DOHH2 (cell line): ENCODE measurements around the gene CSNK2A1.

Source experiments
- H3F3A ChIP-seq: fragments of 200-600 bp; sonication (generic), shearing (Covaris generic); 2 replicates; pipeline ENCODE4 v1.6.0; 2016; ENCODE audit warnings: antibody characterized with exemption, mild to moderate bottlenecking; ENCODE audit not compliant: control insufficient read depth, insufficient read depth
- H3K27ac ChIP-seq: fragments of 200-600 bp; sonication (generic); 2 replicates; pipeline ENCODE4 v1.5.1; 2014; ENCODE audit warnings: low read depth, mild to moderate bottlenecking, low read length, moderate library complexity
- H3K27me3 ChIP-seq: fragments of 200-600 bp; sonication (generic); 2 replicates; pipeline ENCODE4 v1.6.1; 2014; ENCODE audit warnings: mild to moderate bottlenecking, low read length, mixed read lengths; ENCODE audit not compliant: control insufficient read depth
- H3K36me3 ChIP-seq: fragments of 200-600 bp; sonication (generic); 2 replicates; pipeline ENCODE4 v1.6.1; 2014; ENCODE audit warnings: mild to moderate bottlenecking, low read length, moderate library complexity, mixed read lengths; ENCODE audit not compliant: control insufficient read depth
- H3K4me1 ChIP-seq: fragments of 200-600 bp; sonication (generic); 2 replicates; pipeline ENCODE4 v1.6.1; 2014; ENCODE audit warnings: mild to moderate bottlenecking, low read length, mixed read lengths; ENCODE audit not compliant: control insufficient read depth
- H3K4me2 ChIP-seq: fragments of 200-600 bp; sonication (generic); 2 replicates; pipeline ENCODE4 v1.6.0; 2014; ENCODE audit warnings: mild to moderate bottlenecking, low read length, moderate library complexity
- H3K4me3 ChIP-seq: fragments of 200-600 bp; sonication (generic); 2 replicates; pipeline ENCODE4 v1.5.1; 2014; ENCODE audit warnings: mild to moderate bottlenecking, low read length, mixed read lengths
- H3K79me2 ChIP-seq: fragments of 200-600 bp; sonication (generic); 2 replicates; pipeline ENCODE4 v1.6.1; 2014; ENCODE audit warnings: mild to moderate bottlenecking, low read length, mixed read lengths; ENCODE audit not compliant: control insufficient read depth
- H3K9me2 ChIP-seq: fragments of 200-600 bp; sonication (generic); replicated peaks from 2 replicates; pipeline ENCODE4 v1.6.1; 2014; ENCODE audit warnings: mild to moderate bottlenecking, low read length, mixed read lengths; ENCODE audit not compliant: control insufficient read depth
- H3K9me3 ChIP-seq: fragments of 200-600 bp; sonication (generic); 2 replicates; pipeline ENCODE4 v1.6.1; 2014; ENCODE audit warnings: antibody characterized with exemption, low read length, mixed read lengths; ENCODE audit not compliant: control insufficient read depth, insufficient read depth
- H4K20me1 ChIP-seq: fragments of 200-600 bp; sonication (generic); 2 replicates; pipeline ENCODE4 v1.6.0; 2014; ENCODE audit warnings: low read depth, mild to moderate bottlenecking, antibody characterized with exemption, low read length, moderate library complexity; ENCODE audit not compliant: control insufficient read depth, insufficient read depth
- CTCF ChIP-seq: fragments of 200-600 bp; sonication (generic); IDR thresholded peaks from one replicate; pipeline ENCODE4 v1.5.1; 2014; ENCODE audit warnings: antibody characterized with exemption, mild to moderate bottlenecking, low read depth, low read length; ENCODE audit not compliant: poor library complexity, severe bottlenecking
- EZH2phosphoT487 ChIP-seq: fragments of 200-600 bp; sonication (generic); IDR thresholded peaks from 2 replicates; pipeline ENCODE4 v1.6.1; 2017; ENCODE audit warnings: borderline replicate concordance, mild to moderate bottlenecking, antibody characterized with exemption, low read length, moderate library complexity, mixed read lengths

Gene CSNK2A1

DNA sequence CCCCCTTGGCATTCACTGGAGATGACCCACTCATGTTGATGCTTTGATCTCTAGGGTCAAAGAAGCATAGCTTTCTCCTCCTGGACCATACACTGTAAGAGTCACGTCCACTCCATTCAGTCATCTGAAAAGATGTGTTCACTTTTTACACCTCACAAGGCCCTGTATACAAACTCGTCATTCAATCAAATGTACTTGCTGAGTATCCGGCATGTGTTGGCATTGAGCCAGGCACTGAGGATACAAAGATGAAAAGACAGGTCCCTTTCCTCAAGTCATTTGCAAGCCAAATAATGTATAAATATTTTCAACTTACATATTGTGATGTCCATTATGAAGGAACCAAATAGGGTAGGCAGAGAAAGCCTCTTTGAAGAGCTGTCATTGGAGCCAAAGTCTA is 32.6 kb upstream of the CSNK2A1 start:
- Histone ChIP-seq H3K4me2 (no peak overlapping the region), H3K4me1 (no peaks in the 10 kb centered on the region), H3K9me2 (no peaks in the 10 kb centered on the region), H3K79me2 (no peaks in the 10 kb centered on the region), H3K4me3 (no peak overlapping the region), H3K36me3 (no peaks in the 10 kb centered on the region), H3K27ac (no peak overlapping the region), H3F3A (no peaks in the 10 kb centered on the region), H3K9me3 (no peaks in the 10 kb centered on the region), H4K20me1 (no peaks in the 10 kb centered on the region), H3K27me3 (peaks cover 17% of the 10 kb centered on the region)
- TF ChIP-seq CTCF (no peak), EZH2phosphoT487 (no peak)

GRCh38 chr20:575230-575629 is 31.6 kb upstream of the CSNK2A1 start:
- TF ChIP-seq EZH2phosphoT487 (no peak), CTCF (no peak)
- Histone ChIP-seq H3K27ac (no peak overlapping the region), H3F3A (no peaks in the 10 kb centered on the region), H4K20me1 (no peaks in the 10 kb centered on the region), H3K36me3 (no peaks in the 10 kb centered on the region), H3K4me3 (no peak overlapping the region), H3K4me2 (no peak overlapping the region), H3K9me3 (no peaks in the 10 kb centered on the region), H3K79me2 (no peaks in the 10 kb centered on the region), H3K9me2 (no peaks in the 10 kb centered on the region), H3K4me1 (no peaks in the 10 kb centered on the region), H3K27me3 (peaks cover 9% of the 10 kb centered on the region; the same call in 1 of the 2 replicates)

- Histone ChIP-seq H3F3A (no peaks in the 10 kb centered on the region), H3K79me2 (no peaks in the 10 kb centered on the region), H3K4me2 (no peak overlapping the region), H3K4me3 (no peak overlapping the region), H3K4me1 (no peaks in the 10 kb centered on the region), H3K9me3 (no peaks in the 10 kb centered on the region), H3K27me3 (peaks cover 10% of the 10 kb centered on the region; the same call in 1 of the 2 replicates), H3K9me2 (no peaks in the 10 kb centered on the region), H3K27ac (no peak overlapping the region), H3K36me3 (no peaks in the 10 kb centered on the region), H4K20me1 (no peaks in the 10 kb centered on the region)
- TF ChIP-seq CTCF = no peak
- TF ChIP-seq EZH2phosphoT487 = no peak
These were observed 30.8 kb upstream of the CSNK2A1 start for GRCh38 chr20:574297-574942.
